ENCODE data around the gene APOBEC3G. TPM values are rescaled to one million over a fixed set of nuclear protein-coding genes. Genes with fewer than 3 reads are reported as not detected.
A peak's percentile ranks its signal among the peaks of the same experiment; 100 is the strongest.

The APOBEC3G gene
- total RNA-seq, 1 donor from 2014 or later = 19.2 TPM

- H3K4me3 ChIP-seq = no peak overlapping the region
- intact Hi-C loops (cut with DNase I) = no loop called here
- no peak overlapping the region for H3K27ac ChIP-seq
- no peaks in the 10 kb centered on the region for H3K27me3 ChIP-seq (ENCODE audit: low read depth)
- H3K4me1 ChIP-seq = no peaks in the 10 kb centered on the region
- peak in 1 of 2 donors; percentile 21 for ATAC-seq
- no peak for DNase-seq
- H3K36me3 ChIP-seq = no peaks in the 10 kb centered on the region
- no peak for TF ChIP-seq CTCF (IDR thresholded peaks at IDR 0.05)
- H3K9me3 ChIP-seq = no peaks in the 10 kb centered on the region
Measured at GRCh38 chr22:39123751-39124581, 46.9 kb downstream of the APOBEC3G start.

- Histone ChIP-seq H3K4me3 (no peak overlapping the region), H3K9me3 (no peaks in the 10 kb centered on the region), H3K27ac (no peak overlapping the region), H3K4me1 (peaks cover under 1% of the 10 kb centered on the region), H3K36me3 (peaks cover 9% of the 10 kb centered on the region), H3K27me3 (ENCODE audit: low read depth) (no peaks in the 10 kb centered on the region)
- TF ChIP-seq CTCF (IDR thresholded peaks at IDR 0.05) = no peak
- ATAC-seq (no peak), DNase-seq (no peak)
- intact Hi-C loops (cut with DNase I) = no loop called here
Measured at GRCh38 chr22:39125622-39126021, 48.5 kb downstream of the APOBEC3G start.

- Histone ChIP-seq H3K4me3 (no peak overlapping the region), H3K4me1 (peaks cover 16% of the 10 kb centered on the region), H3K27me3 (ENCODE audit: low read depth) (no peaks in the 10 kb centered on the region), H3K27ac (no peak overlapping the region), H3K36me3 (peaks cover 28% of the 10 kb centered on the region), H3K9me3 (no peaks in the 10 kb centered on the region)
- intact Hi-C loops (cut with DNase I) = no loop called here
- no peak for ATAC-seq
- DNase-seq = no peak
- TF ChIP-seq CTCF (IDR thresholded peaks at IDR 0.05) = no peak
Measured at GRCh38 chr22:39128508-39128907, 51.4 kb downstream of the APOBEC3G start.

GRCh38 chr22:39129081-39129480 lies 52.0 kb downstream of the APOBEC3G start:
- no peak for TF ChIP-seq CTCF (IDR thresholded peaks at IDR 0.05)
- Histone ChIP-seq H3K9me3 (no peaks in the 10 kb centered on the region), H3K36me3 (peaks cover 34% of the 10 kb centered on the region), H3K27ac (no peak overlapping the region), H3K4me3 (no peak overlapping the region), H3K27me3 (ENCODE audit: low read depth) (no peaks in the 10 kb centered on the region), H3K4me1 (peaks cover 16% of the 10 kb centered on the region)
- intact Hi-C loops (cut with DNase I) = no loop called here
- ATAC-seq (no peak), DNase-seq (no peak)

GRCh38 chr22:39129746-39130145 lies 52.7 kb downstream of the APOBEC3G start:
- Histone ChIP-seq H3K27me3 (ENCODE audit: low read depth) (no peaks in the 10 kb centered on the region), H3K36me3 (peaks cover 39% of the 10 kb centered on the region), H3K4me3 (no peak overlapping the region), H3K9me3 (no peaks in the 10 kb centered on the region), H3K27ac (no peak overlapping the region), H3K4me1 (peaks cover 16% of the 10 kb centered on the region)
- no peak for ATAC-seq
- DNase-seq = no peak
- intact Hi-C loops (cut with DNase I) = no loop called here
- TF ChIP-seq CTCF (IDR thresholded peaks at IDR 0.05) = no peak

All from lower lobe of right lung (tissue), 2 donors.